ENCODE results near the gene SMTNL2.

SMTNL2 gene

GRCh38 chr17:4559139-4559791, 25.1 kb upstream of the SMTNL2 start:
- H3K79me2 ChIP-seq: no peaks in the 10 kb centered on the region
- no peaks in the 10 kb centered on the region for H3K27me3 ChIP-seq (ENCODE audit: control insufficient read depth, insufficient read depth, low read length)
- no peak overlapping the region for H2AFZ ChIP-seq
- H3K4me3 ChIP-seq (ENCODE audit: low read depth, low read length): no peak overlapping the region
- H3K4me1 ChIP-seq: peaks cover 7% of the 10 kb centered on the region
- H3K4me2 ChIP-seq (ENCODE audit: low read length): no peak overlapping the region
- H3K9me3 ChIP-seq (ENCODE audit: control insufficient read depth, low read length): no peaks in the 10 kb centered on the region
- no peak for TF ChIP-seq CTCF (IDR thresholded peaks at IDR 0.05)
- H3K36me3 ChIP-seq (ENCODE audit: control insufficient read depth, insufficient read depth, low read length): no peaks in the 10 kb centered on the region
- H3K9ac ChIP-seq: no peak overlapping the region
- no peak overlapping the region for H3K27ac ChIP-seq

- Histone ChIP-seq H3K27ac (no peak overlapping the region), H3K9ac (no peak overlapping the region), H3K9me3 (ENCODE audit: control insufficient read depth, low read length) (no peaks in the 10 kb centered on the region), H3K36me3 (ENCODE audit: control insufficient read depth, insufficient read depth, low read length) (no peaks in the 10 kb centered on the region), H3K4me1 (peaks cover 7% of the 10 kb centered on the region), H3K4me3 (ENCODE audit: low read depth, low read length) (no peak overlapping the region), H2AFZ (no peak overlapping the region), H3K79me2 (no peaks in the 10 kb centered on the region), H3K4me2 (ENCODE audit: low read length) (no peak overlapping the region), H3K27me3 (ENCODE audit: control insufficient read depth, insufficient read depth, low read length) (no peaks in the 10 kb centered on the region)
- no peak for TF ChIP-seq CTCF (IDR thresholded peaks at IDR 0.05)
Measured at GRCh38 chr17:4559966-4560365, 24.4 kb upstream of the SMTNL2 start.

- H3K27ac ChIP-seq: no peak within 1 kb of the TSS
Measured at GRCh38 chr17:4560421-4560820, 23.9 kb upstream of the SMTNL2 start, which contains the start of gene GGT6. GGT6 (minus strand) TSS chr17:4560577; CDS start chr17:4560521, 56 bp downstream.

GRCh38 chr17:4560837-4561256, 23.5 kb upstream of the SMTNL2 start:
- Histone ChIP-seq H3K4me3 (ENCODE audit: low read depth, low read length) (no peak overlapping the region), H3K36me3 (ENCODE audit: control insufficient read depth, insufficient read depth, low read length) (no peaks in the 10 kb centered on the region), H3K9ac (no peak overlapping the region), H3K9me3 (ENCODE audit: control insufficient read depth, low read length) (no peaks in the 10 kb centered on the region), H3K79me2 (no peaks in the 10 kb centered on the region), H3K4me2 (ENCODE audit: low read length) (no peak overlapping the region), H3K4me1 (peaks cover 3% of the 10 kb centered on the region), H2AFZ (no peak overlapping the region), H3K27ac (no peak overlapping the region), H3K27me3 (ENCODE audit: control insufficient read depth, insufficient read depth, low read length) (no peaks in the 10 kb centered on the region)
- TF ChIP-seq CTCF (IDR thresholded peaks at IDR 0.05): no peak

More at GRCh38 chr17:4560421-4560820, 23.9 kb upstream of the SMTNL2 start, which contains the start of gene GGT6:
- no peaks in the 10 kb centered on the region for H3K36me3 ChIP-seq (ENCODE audit: control insufficient read depth, insufficient read depth, low read length)
- TF ChIP-seq CTCF (IDR thresholded peaks at IDR 0.05): no peak
- H3K4me3 ChIP-seq (ENCODE audit: low read depth, low read length): no peak within 1 kb of the TSS
- H3K79me2 ChIP-seq: no peaks in the 10 kb centered on the region
- H3K9ac ChIP-seq: no peak within 1 kb of the TSS
- no peaks in the 10 kb centered on the region for H3K9me3 ChIP-seq (ENCODE audit: control insufficient read depth, low read length)
- no peak within 1 kb of the TSS for H2AFZ ChIP-seq
- H3K4me1 ChIP-seq: peaks cover 7% of the 10 kb centered on the region
- H3K27me3 ChIP-seq (ENCODE audit: control insufficient read depth, insufficient read depth, low read length): no peaks in the 10 kb centered on the region
- H3K4me2 ChIP-seq (ENCODE audit: low read length): no peak within 1 kb of the TSS

All from parathyroid adenoma (tissue), 2 donors.